ENCODE measurements around the gene RNF34. TPM values are rescaled to one million over a fixed set of nuclear protein-coding genes. Genes with fewer than 3 reads are reported as not detected.

The RNF34 gene
- polyA plus RNA-seq, 1 of the 3 experiments (the other 2 are of a cell fraction), result 29.4 TPM

DNA sequence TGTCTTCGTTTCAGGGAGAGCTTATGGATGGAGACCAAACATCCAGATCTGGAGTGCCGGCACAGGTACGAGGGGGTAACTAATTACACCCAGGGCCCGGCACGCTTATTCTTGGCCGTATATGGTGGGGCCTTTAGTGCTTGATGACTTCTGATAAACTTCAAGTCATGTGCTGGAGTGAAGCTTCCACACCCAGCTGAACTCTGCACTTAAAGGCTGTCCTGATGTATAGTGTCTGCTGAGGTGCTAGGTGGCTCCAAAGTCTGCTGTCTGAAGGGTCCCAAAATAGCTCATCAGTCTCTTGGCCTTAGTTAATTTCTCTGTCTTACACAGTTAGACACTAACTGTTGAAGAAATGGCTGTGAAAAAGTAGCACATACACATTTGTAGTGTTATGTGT lies 17.9 kb downstream of the RNF34 start:
- Histone ChIP-seq H3K9ac (no peak overlapping the region), H3K36me3 (replicated peaks in 1 of 2; ENCODE audit: control insufficient read depth in 1 of 2, insufficient read depth in 2 of 2, low read length in 1 of 2) (peaks cover 48 to 59% of the 10 kb centered on the region in 2 experiments), H2AFZ (ENCODE audit: low read depth) (no peak overlapping the region), H3K9me3 (no peaks in the 10 kb centered on the region), H3K4me1 (ENCODE audit: control insufficient read depth in 1 of 2, insufficient read depth in 2 of 2, low read depth in 1 of 2, low read length in 1 of 2) (no peaks in the 10 kb centered on the region), H3K27me3 (ENCODE audit: insufficient read depth) (no peaks in the 10 kb centered on the region), H3K27ac (ENCODE audit: low read depth in 2 of 2, low read length in 1 of 2) (no peak overlapping the region), H3K4me3 (ENCODE audit: low read depth in 2 of 2, low read length in 1 of 2) (no peak overlapping the region), H4K20me1 (ENCODE audit: insufficient read depth) (no peaks in the 10 kb centered on the region), H3K4me2 (no peak overlapping the region), H3K79me2 (ENCODE audit: insufficient read depth) (peaks cover 27% of the 10 kb centered on the region), H3K9me2 (no peaks in the 10 kb centered on the region), H3F3A (replicated peaks; ENCODE audit: insufficient read depth) (no peaks in the 10 kb centered on the region)
- ChIA-PET CTCF (interaction anchor here (0.9 to 1.6 kb wide), 4 partner anchors 15 to 83 kb away, joined by 3 to 5 read pairs (median 4); no protein-coding TSS in a partner anchor), POLR2A (no interaction called here)
- TF ChIP-seq FOSL2 (IDR thresholded peaks at IDR 0.05; ENCODE audit: borderline replicate concordance, low read depth) (no peak), FOXJ3 (CRISPR knock-in tag; IDR thresholded peaks at IDR 0.05) (no peak), GABPA (IDR thresholded peaks at IDR 0.05; ENCODE audit: low read depth) (no peak), SIN3A (IDR thresholded peaks at IDR 0.05; ENCODE audit: borderline replicate concordance, low read depth, low read length) (no peak), EP300 (IDR thresholded peaks at IDR 0.05; ENCODE audit: borderline replicate concordance in 1 of 2, low read depth in 1 of 2, low read length in 1 of 2) (no peak), TAF1 (IDR thresholded peaks at IDR 0.05; ENCODE audit: borderline replicate concordance, low read depth, low read length) (no peak), FOXM1 (IDR thresholded peaks at IDR 0.05; ENCODE audit: low read depth) (no peak), ZBTB33 (IDR thresholded peaks at IDR 0.05; ENCODE audit: borderline replicate concordance, low read depth) (no peak), MAX (IDR thresholded peaks at IDR 0.05; ENCODE audit: low read depth) (no peak), SMC3 (IDR thresholded peaks at IDR 0.05; ENCODE audit: low read depth, low read length) (no peak), GATA2 (CRISPR knock-in tag; IDR thresholded peaks at IDR 0.05) (no peak), RFX5 (IDR thresholded peaks at IDR 0.05; ENCODE audit: low read length) (no peak), RAD21 (IDR thresholded peaks at IDR 0.05; ENCODE audit: low read length) (no peak), EZH2phosphoT487 (IDR thresholded peaks at IDR 0.05; ENCODE audit: borderline replicate concordance, low read depth) (no peak), MEF2A (IDR thresholded peaks at IDR 0.05; ENCODE audit: borderline replicate concordance, low read depth) (no peak)
- WGBS (ENCODE audit: low lambda C conversion rate), result 93% methylated on average over 6 of the region's 6 CpGs
- no peak for DNase-seq

- ChIA-PET CTCF (interaction anchor here (1.1 kb wide), 1 partner anchor 21 kb away, joined by 3 read pairs; no protein-coding TSS in a partner anchor), POLR2A (interaction anchor here (1.0 kb wide), 1 partner anchor 60 kb away, joined by 3 read pairs; no protein-coding TSS in a partner anchor)
- Histone ChIP-seq H2AFZ (ENCODE audit: low read depth) (no peak overlapping the region), H4K20me1 (ENCODE audit: insufficient read depth) (no peaks in the 10 kb centered on the region), H3F3A (replicated peaks; ENCODE audit: insufficient read depth) (no peaks in the 10 kb centered on the region), H3K4me2 (no peak overlapping the region), H3K4me3 (ENCODE audit: low read depth in 2 of 2, low read length in 1 of 2) (no peak overlapping the region), H3K9ac (no peak overlapping the region), H3K79me2 (ENCODE audit: insufficient read depth) (peaks cover 8% of the 10 kb centered on the region), H3K4me1 (ENCODE audit: control insufficient read depth in 1 of 2, insufficient read depth in 2 of 2, low read depth in 1 of 2, low read length in 1 of 2) (0 out of 4 replicates have a peak, but pooled peaks cover 0 to 3% of the 10 kb centered on the region in 2 experiments), H3K27ac (ENCODE audit: low read depth in 2 of 2, low read length in 1 of 2) (no peak overlapping the region), H3K9me2 (no peaks in the 10 kb centered on the region), H3K27me3 (ENCODE audit: insufficient read depth) (no peaks in the 10 kb centered on the region), H3K36me3 (replicated peaks in 1 of 2; ENCODE audit: control insufficient read depth in 1 of 2, insufficient read depth in 2 of 2, low read length in 1 of 2) (peaks cover 61 to 74% of the 10 kb centered on the region in 2 experiments), H3K9me3 (no peaks in the 10 kb centered on the region)
- TF ChIP-seq RAD21 (IDR thresholded peaks at IDR 0.05; ENCODE audit: low read length) (no peak), EP300 (IDR thresholded peaks at IDR 0.05; ENCODE audit: borderline replicate concordance in 1 of 2, low read depth in 1 of 2, low read length in 1 of 2) (no peak), TEAD4 (IDR thresholded peaks at IDR 0.05; ENCODE audit: borderline replicate concordance, insufficient read depth) (no peak), NRF1 (IDR thresholded peaks at IDR 0.05; ENCODE audit: low read depth, low read length) (no peak), FOXM1 (IDR thresholded peaks at IDR 0.05; ENCODE audit: low read depth) (no peak)
- TF ChIP-seq, protein P1, sequence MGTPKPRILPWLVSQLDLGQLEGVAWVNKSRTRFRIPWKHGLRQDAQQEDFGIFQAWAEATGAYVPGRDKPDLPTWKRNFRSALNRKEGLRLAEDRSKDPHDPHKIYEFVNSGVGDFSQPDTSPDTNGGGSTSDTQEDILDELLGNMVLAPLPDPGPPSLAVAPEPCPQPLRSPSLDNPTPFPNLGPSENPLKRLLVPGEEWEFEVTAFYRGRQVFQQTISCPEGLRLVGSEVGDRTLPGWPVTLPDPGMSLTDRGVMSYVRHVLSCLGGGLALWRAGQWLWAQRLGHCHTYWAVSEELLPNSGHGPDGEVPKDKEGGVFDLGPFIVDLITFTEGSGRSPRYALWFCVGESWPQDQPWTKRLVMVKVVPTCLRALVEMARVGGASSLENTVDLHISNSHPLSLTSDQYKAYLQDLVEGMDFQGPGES (IDR thresholded peaks at IDR 0.05; ENCODE audit: low read depth, low read length), result no peak
- DNase-seq, result no peak
- WGBS (ENCODE audit: low lambda C conversion rate), result 98% methylated on average over 6 of the region's 6 CpGs
Observed at GRCh38 chr12:121420109-121420508, 20.2 kb downstream of the RNF34 start.
